Measurements from ENCODE around the gene POGK.

DNA sequence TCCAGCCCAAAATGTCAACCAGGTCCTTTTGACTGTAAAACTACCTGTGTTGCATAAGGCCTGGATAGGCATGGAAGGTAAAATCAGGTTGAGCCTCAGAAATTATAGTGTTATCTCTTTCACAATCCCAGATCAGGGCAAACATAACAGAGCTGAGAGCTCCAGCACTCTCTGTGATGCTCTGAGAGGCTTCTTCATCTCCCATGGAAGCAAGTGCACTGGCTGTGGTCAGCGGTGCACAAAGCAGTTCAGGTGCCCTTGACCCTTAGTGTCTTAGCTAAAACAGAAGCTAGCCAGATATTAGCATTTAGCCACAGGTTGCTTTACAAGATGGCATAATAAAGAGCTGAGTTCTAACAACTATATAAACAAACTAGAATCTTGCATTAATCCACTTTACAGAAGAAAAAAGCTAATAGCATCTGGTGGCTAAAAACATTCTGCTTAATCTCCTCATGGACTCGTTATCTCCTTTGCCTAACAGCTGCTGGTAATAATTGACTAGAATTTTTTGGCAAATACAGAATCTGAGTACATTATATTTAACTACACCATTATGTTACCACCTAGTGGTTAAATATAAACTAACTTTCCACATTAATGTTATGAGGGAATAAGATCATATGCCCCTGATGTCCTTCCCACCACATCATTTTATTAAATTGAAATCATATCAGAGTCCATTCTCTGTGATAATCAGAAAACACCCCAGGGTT lies 25.6 kb upstream of the POGK start:
- TF ChIP-seq POLR2AphosphoS5 (IDR thresholded peaks at IDR 0.05; ENCODE audit: low read depth, low read length) (no peak), PAX5 (IDR thresholded peaks at IDR 0.05; ENCODE audit: insufficient read depth, low read length, severe bottlenecking) (no peak), POLR2A (IDR thresholded peaks at IDR 0.05; ENCODE audit: low read depth, low read length) (no peak)

Data from GM12891 (cell line).